GM19025 (cell line): ENCODE measurements around the gene CRIM1.

Experiments used
- ATAC-seq: cut with Tn5 transposase; IDR thresholded peaks from one replicate; pipeline ENCODE4 v1.9.1; 2021; ENCODE audit warnings: mild to moderate bottlenecking, low read depth, moderate library complexity; ENCODE audit not compliant: unreplicated experiment

The CRIM1 gene

GRCh38 chr2:36449943-36450392 is 94.4 kb downstream of the CRIM1 start:
- no peak for ATAC-seq

GRCh38 chr2:36450466-36451196 is 95.1 kb downstream of the CRIM1 start:
- no peak for ATAC-seq

- no peak for ATAC-seq
Measured at GRCh38 chr2:36451512-36451911, 95.9 kb downstream of the CRIM1 start.

GRCh38 chr2:36452260-36452659 is 96.7 kb downstream of the CRIM1 start:
- ATAC-seq = no peak

GRCh38 chr2:36453652-36454051 is 98.1 kb downstream of the CRIM1 start:
- no peak for ATAC-seq

GRCh38 chr2:36455011-36455410 is 99.4 kb downstream of the CRIM1 start:
- no peak for ATAC-seq

GRCh38 chr2:36455788-36456187 is 100.2 kb downstream of the CRIM1 start:
- no peak for ATAC-seq

GRCh38 chr2:36456227-36457175 is 100.9 kb downstream of the CRIM1 start:
- ATAC-seq = no peak

GRCh38 chr2:36458106-36458505 is 102.5 kb downstream of the CRIM1 start:
- no peak for ATAC-seq

- no peak for ATAC-seq
Measured at GRCh38 chr2:36459725-36460137, 104.2 kb downstream of the CRIM1 start.

- no peak for ATAC-seq
Measured at GRCh38 chr2:36461039-36461681, 105.6 kb downstream of the CRIM1 start.

- no peak for ATAC-seq
Measured at GRCh38 chr2:36462311-36462935, 106.8 kb downstream of the CRIM1 start.

- no peak for ATAC-seq
Measured at GRCh38 chr2:36463365-36463764, 107.8 kb downstream of the CRIM1 start.

- ATAC-seq = no peak
Measured at GRCh38 chr2:36464006-36464721, 108.6 kb downstream of the CRIM1 start.

- no peak for ATAC-seq
Measured at GRCh38 chr2:36466135-36466534, 110.6 kb downstream of the CRIM1 start.

GRCh38 chr2:36468463-36469105 is 113.0 kb downstream of the CRIM1 start:
- no peak for ATAC-seq

- ATAC-seq = no peak
Measured at GRCh38 chr2:36469106-36469477, 113.5 kb downstream of the CRIM1 start.

GRCh38 chr2:36469710-36470109 is 114.1 kb downstream of the CRIM1 start:
- ATAC-seq = no peak

GRCh38 chr2:36473230-36473629 is 117.7 kb downstream of the CRIM1 start:
- ATAC-seq = no peak
